ENCODE results near the gene PSMD5.

Gene PSMD5

DNA sequence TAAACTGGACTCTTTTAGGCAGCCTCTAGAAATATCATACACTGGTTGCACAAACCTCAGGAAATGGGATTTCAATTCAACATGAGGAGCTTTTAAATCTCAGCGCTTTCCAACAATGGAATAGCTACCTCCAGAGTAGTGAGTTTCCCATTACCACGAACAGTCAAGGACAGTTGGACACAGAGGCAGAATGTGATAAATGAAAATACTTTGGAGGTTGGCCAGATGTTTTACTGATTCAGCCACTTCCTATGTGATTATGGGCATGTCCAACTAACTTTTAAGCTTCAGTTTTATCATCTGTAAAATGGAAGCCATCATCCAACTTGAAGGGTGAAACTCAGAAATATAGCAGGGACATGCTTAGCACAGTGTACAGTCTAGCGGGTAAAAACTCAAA is 51.6 kb downstream of the PSMD5 start:
- H3K4me1 ChIP-seq = peaks cover 17% of the 10 kb centered on the region
- peaks cover 24% of the 10 kb centered on the region for H3K36me3 ChIP-seq (replicated peaks)
- in situ Hi-C loops (cut with MboI; ENCODE audit: low sequenced_read_pairs) = no loop called here
- DNase-seq (ENCODE audit: low spot score in 2 of 2) = no peak
- H3K4me3 ChIP-seq = no peak overlapping the region
- no peaks in the 10 kb centered on the region for H3K9me3 ChIP-seq
- no peaks in the 10 kb centered on the region for H3K27me3 ChIP-seq (ENCODE audit: low read depth)

DNA sequence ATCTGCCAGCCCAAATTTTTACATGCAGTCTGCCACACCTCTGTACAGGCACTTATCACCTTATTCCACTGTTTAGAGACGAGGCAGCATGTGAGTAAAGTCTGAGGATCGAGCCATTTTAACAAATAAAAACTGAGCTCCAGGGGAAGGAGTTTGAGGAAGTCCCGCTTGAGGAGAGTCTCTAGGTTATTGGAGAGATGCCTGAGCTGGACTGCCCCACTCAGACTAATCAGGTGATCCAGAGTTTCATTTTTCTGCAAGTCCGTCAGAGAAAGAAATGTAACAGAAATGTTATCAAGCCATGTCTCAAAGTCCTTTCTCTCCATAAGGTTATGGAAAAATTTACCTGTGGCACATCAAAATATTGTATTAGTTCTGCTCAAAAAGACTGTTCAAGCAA is 54.8 kb downstream of the PSMD5 start:
- Histone ChIP-seq H3K27me3 (ENCODE audit: low read depth) (no peaks in the 10 kb centered on the region), H3K4me1 (peaks cover 12% of the 10 kb centered on the region), H3K36me3 (replicated peaks) (peaks cover 40% of the 10 kb centered on the region), H3K9me3 (peaks cover 2% of the 10 kb centered on the region; the same call in 1 of the 2 replicates), H3K4me3 (no peak overlapping the region)
- in situ Hi-C loops (cut with MboI; ENCODE audit: low sequenced_read_pairs) = no loop called here
- DNase-seq (ENCODE audit: low spot score in 2 of 2) = no peak

DNA sequence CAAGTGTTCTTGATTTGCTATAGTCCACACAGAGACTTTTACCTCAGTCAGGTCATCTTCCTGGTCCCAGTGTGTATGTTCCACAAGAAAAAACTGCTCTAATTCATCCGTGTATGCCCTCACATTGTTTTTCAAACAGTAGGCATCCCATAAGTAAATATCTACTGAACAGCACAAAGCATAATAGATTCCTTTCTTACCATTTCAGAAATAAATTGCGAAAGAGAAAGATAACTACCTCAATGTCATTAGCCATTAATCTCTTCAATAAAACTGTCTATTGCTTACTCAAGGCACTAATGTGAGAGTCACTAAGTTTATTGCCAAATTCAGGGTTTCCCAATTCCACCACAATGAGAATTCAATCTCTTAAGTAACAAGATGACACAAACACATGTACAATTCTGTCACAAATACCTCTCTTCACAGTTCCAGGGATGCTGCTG is 59.1 kb downstream of the PSMD5 start:
- DNase-seq (ENCODE audit: low spot score in 2 of 2) = no peak
- in situ Hi-C loops (cut with MboI; ENCODE audit: low sequenced_read_pairs) = no loop called here
- Histone ChIP-seq H3K9me3 (peaks cover 2% of the 10 kb centered on the region; the same call in 1 of the 2 replicates), H3K4me1 (no peaks in the 10 kb centered on the region), H3K4me3 (no peak overlapping the region), H3K27me3 (ENCODE audit: low read depth) (no peaks in the 10 kb centered on the region), H3K36me3 (replicated peaks) (peaks cover 54% of the 10 kb centered on the region)

DNA sequence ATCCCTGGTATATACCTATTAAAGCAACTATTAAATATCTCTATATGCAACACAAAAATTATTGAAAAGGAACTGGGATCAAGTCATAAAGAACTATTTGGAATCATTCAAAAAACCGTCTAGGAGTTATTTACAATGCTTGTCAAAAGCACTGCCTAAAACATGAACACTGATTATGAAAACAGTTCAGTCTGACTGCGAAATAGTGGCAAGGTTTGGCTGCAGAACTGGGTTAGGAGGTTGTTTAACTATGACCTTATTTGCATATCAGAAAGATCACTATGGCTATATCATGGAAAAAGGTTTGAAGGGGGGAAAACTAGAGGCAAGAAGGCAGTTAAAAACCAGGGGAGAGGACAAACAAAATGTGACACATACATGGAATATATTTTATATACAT is 61.5 kb downstream of the PSMD5 start:
- in situ Hi-C loops (cut with MboI; ENCODE audit: low sequenced_read_pairs) = no loop called here
- Histone ChIP-seq H3K27me3 (ENCODE audit: low read depth) (no peaks in the 10 kb centered on the region), H3K4me3 (no peak overlapping the region), H3K4me1 (no peaks in the 10 kb centered on the region), H3K36me3 (replicated peaks) (peaks cover 48% of the 10 kb centered on the region), H3K9me3 (peaks cover 2% of the 10 kb centered on the region; the same call in 1 of the 2 replicates)
- no peak for DNase-seq (ENCODE audit: low spot score in 2 of 2)

DNA sequence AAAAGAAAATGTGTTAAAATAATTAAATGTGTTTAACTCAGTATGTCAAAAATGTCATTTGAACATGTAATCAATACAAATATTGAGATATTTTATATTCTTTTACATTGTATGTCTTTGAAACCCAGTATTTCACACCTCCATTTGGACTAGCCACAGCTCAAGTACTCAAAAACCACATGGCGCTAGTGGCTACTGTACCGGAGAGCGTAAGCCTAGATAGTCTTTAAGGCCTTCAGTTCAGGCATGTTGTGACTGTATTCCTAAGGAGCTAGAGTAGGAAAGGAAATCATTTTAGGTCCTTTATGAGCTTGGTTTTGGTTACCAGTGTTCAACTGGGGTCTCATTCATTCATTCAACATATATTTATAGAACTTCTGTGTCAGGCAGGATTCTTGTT is 62.4 kb downstream of the PSMD5 start:
- in situ Hi-C loops (cut with MboI; ENCODE audit: low sequenced_read_pairs) = no loop called here

DNA sequence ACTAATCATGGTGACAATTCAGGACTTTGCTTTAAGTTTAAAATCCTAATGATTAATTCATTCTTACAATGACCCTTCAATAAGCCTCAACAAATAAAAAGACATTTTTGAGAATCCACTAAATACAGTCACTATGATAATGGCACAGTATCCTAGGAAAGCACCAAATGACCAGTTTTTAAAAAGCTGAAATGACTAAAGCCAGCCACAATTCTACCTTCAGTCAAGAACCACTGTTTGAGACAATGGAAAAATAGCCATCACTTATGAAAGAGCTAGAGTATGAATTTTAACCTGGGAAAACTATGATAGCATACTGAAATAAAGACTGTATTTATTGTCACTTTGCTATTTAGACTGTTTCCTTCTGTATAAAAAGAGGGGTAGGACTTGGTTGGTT is 63.5 kb downstream of the PSMD5 start:
- H3K27me3 ChIP-seq (ENCODE audit: low read depth) = no peaks in the 10 kb centered on the region
- peaks cover 55% of the 10 kb centered on the region for H3K36me3 ChIP-seq (replicated peaks)
- no peak overlapping the region for H3K4me3 ChIP-seq
- no peaks in the 10 kb centered on the region for H3K4me1 ChIP-seq
- no peaks in the 10 kb centered on the region for H3K9me3 ChIP-seq
- no peak for DNase-seq (ENCODE audit: low spot score in 2 of 2)
- in situ Hi-C loops (cut with MboI; ENCODE audit: low sequenced_read_pairs) = no loop called here

More for the DNA sequence above, 62.4 kb downstream of the PSMD5 start:
- H3K4me1 ChIP-seq = no peaks in the 10 kb centered on the region
- peaks cover 2% of the 10 kb centered on the region; the same call in 1 of the 2 replicates for H3K9me3 ChIP-seq
- peaks cover 51% of the 10 kb centered on the region for H3K36me3 ChIP-seq (replicated peaks)
- DNase-seq (ENCODE audit: low spot score in 2 of 2) = no peak
- H3K4me3 ChIP-seq = no peak overlapping the region
- H3K27me3 ChIP-seq (ENCODE audit: low read depth) = no peaks in the 10 kb centered on the region

DNA sequence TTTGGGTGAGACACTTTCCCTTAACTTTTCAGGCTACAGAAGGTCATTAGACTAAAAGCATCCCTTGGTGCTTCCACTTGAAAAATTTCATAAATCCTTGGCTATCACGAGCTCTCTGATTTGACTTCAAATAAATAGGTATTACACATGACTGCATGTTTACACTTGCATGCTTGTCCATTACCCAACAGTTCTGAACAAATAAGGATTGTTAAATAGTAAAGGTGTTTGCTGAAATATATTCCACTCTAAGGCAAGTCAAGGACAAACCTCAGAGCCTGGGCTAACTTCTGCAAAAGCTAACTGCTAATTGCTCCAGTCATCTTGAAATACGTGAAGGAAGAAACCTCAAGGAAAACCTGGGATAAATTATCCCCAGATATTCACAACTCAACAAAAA is 64.0 kb downstream of the PSMD5 start:
- Histone ChIP-seq H3K4me1 (no peaks in the 10 kb centered on the region), H3K4me3 (no peak overlapping the region), H3K27me3 (ENCODE audit: low read depth) (no peaks in the 10 kb centered on the region), H3K36me3 (replicated peaks) (peaks cover 53% of the 10 kb centered on the region), H3K9me3 (no peaks in the 10 kb centered on the region)
- in situ Hi-C loops (cut with MboI; ENCODE audit: low sequenced_read_pairs) = no loop called here
- no peak for DNase-seq (ENCODE audit: low spot score in 2 of 2)

DNA sequence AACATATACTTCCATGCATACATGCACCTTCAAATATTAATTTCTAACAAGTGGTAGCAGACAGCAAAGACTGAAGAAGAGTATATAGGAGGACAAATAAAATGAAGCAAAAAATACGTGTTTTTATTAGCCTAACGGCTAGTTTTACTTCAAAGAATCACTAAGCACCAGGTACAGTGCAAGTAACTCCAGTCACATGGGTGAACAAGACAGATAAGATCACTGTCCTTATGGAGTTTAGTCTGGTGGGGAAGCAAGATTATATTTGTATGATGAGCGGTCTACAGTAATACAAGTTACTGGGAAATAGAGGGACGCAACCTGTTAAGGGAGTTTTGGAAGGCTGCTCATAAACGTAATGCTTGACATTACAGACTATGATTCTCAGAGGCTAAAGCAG is 65.5 kb downstream of the PSMD5 start:
- Histone ChIP-seq H3K4me1 (no peaks in the 10 kb centered on the region), H3K9me3 (no peaks in the 10 kb centered on the region), H3K27me3 (ENCODE audit: low read depth) (no peaks in the 10 kb centered on the region), H3K4me3 (no peak overlapping the region), H3K36me3 (replicated peaks) (peaks cover 57% of the 10 kb centered on the region)
- no peak for DNase-seq (ENCODE audit: low spot score in 2 of 2)
- in situ Hi-C loops (cut with MboI; ENCODE audit: low sequenced_read_pairs) = no loop called here

DNA sequence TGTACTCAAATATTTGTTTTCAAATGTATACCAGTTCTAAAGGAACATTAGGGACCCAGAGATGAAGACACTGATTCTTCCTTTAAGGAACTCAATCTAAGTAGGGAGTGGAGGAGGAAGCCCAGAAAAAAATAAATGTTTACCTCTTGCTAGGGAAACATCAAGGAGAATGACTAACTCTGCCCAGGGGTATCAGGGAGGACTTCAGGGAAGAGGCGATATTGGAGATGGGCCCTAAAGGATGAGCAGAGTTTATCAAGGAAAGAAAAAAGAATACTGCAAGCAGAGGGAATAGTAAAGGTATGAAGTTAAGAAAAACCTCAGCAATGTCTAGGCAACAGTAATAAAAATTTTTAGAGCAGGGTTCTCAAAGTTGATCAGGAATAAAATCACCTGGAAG is 65.9 kb downstream of the PSMD5 start:
- H3K27me3 ChIP-seq (ENCODE audit: low read depth) = no peaks in the 10 kb centered on the region
- H3K4me1 ChIP-seq = no peaks in the 10 kb centered on the region
- H3K4me3 ChIP-seq = no peak overlapping the region
- in situ Hi-C loops (cut with MboI; ENCODE audit: low sequenced_read_pairs) = no loop called here
- peaks cover 57% of the 10 kb centered on the region for H3K36me3 ChIP-seq (replicated peaks)
- no peak for DNase-seq (ENCODE audit: low spot score in 2 of 2)
- H3K9me3 ChIP-seq = no peaks in the 10 kb centered on the region

DNA sequence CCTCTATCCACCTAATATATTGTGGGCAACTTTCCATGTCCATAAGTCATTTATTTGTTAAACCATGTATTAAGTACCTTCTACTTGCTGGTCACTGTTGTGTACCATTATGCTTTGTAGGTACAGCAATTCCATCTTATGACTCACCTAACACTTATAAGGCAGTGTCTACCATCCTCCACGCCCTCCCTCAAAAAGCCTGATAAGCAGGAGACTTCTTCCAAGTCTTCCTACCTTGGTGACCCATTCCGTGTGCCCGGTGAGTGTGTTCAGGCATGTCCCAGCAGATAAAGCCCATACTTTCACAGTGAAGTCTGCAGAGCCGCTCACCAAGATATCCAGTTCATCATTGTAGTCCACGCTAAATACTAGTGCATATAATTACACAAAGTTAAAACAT is 66.9 kb downstream of the PSMD5 start:
- in situ Hi-C loops (cut with MboI; ENCODE audit: low sequenced_read_pairs) = no loop called here
- Histone ChIP-seq H3K36me3 (replicated peaks) (peaks cover 59% of the 10 kb centered on the region), H3K9me3 (no peaks in the 10 kb centered on the region), H3K27me3 (ENCODE audit: low read depth) (no peaks in the 10 kb centered on the region), H3K4me3 (no peak overlapping the region), H3K4me1 (no peaks in the 10 kb centered on the region)
- no peak for DNase-seq (ENCODE audit: low spot score in 2 of 2)

DNA sequence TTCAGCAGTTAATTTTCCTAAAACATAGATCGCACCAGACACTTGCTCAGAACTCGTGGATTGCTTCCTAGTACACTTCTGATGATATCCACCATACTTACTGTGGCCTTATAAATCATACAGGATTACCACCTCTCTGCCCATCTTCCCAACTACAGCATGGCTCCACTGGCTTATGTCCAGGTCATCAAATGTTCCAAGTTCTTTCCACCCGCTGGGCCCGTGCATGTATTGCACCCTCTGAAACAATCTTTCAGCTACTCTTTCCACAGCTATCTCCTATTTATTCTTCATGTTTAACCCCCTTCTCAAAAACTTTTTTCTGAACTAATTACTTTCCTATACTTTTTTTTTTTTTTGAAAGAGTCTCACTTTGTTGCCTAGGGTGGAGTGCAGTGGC is 68.0 kb downstream of the PSMD5 start:
- in situ Hi-C loops (cut with MboI; ENCODE audit: low sequenced_read_pairs) = no loop called here
- no peaks in the 10 kb centered on the region for H3K9me3 ChIP-seq
- peaks cover 64% of the 10 kb centered on the region for H3K36me3 ChIP-seq (replicated peaks)
- no peak overlapping the region for H3K4me3 ChIP-seq
- H3K4me1 ChIP-seq = no peaks in the 10 kb centered on the region
- DNase-seq (ENCODE audit: low spot score in 2 of 2) = no peak
- no peaks in the 10 kb centered on the region for H3K27me3 ChIP-seq (ENCODE audit: low read depth)

DNA sequence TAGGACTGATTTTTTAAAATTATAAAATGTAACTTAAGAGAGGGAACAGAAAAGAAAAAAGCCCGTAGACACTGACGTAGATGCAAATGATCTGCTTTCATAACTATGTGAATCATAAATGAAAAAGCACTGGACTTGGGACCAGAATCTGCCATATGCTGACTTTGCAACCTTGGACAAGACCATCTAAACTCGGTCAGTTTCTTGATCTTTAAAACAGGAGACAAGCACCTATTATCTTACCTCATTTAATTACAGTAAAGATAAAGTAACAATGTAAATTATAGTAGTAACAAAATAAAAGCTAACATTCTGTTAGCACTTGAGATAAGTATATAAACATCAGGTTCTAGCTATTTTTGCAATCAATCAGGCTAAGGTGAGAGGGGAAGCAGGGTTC is 69.5 kb downstream of the PSMD5 start:
- no peaks in the 10 kb centered on the region for H3K27me3 ChIP-seq (ENCODE audit: low read depth)
- no peak for DNase-seq (ENCODE audit: low spot score in 2 of 2)
- peaks cover 63% of the 10 kb centered on the region for H3K36me3 ChIP-seq (replicated peaks)
- in situ Hi-C loops (cut with MboI; ENCODE audit: low sequenced_read_pairs) = no loop called here
- H3K4me3 ChIP-seq = no peak overlapping the region
- H3K9me3 ChIP-seq = no peaks in the 10 kb centered on the region
- H3K4me1 ChIP-seq = no peaks in the 10 kb centered on the region; the same call in 1 of the 2 replicates

DNA sequence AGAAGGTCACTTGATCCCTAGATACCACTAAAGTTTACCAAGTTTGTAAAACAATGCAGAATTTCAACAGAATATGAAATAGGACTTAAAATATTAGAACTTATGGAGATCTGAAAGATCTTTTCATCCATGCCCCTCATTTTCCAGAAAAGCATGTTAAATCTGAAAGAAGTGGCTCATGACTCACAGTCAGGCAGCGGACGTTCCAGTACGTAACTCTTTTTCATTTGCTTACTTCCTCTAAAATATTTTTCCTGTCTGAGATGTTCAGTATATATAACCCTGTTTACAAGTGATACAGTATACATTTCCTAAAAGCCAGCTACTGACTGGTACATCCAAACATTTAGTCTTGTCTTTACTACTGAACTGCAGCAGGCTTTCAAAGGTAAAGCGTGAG is 71.8 kb downstream of the PSMD5 start:
- Histone ChIP-seq H3K27me3 (ENCODE audit: low read depth) (no peaks in the 10 kb centered on the region), H3K36me3 (replicated peaks) (peaks cover 72% of the 10 kb centered on the region), H3K4me3 (no peak overlapping the region), H3K4me1 (no peaks in the 10 kb centered on the region; the same call in 1 of the 2 replicates), H3K9me3 (no peaks in the 10 kb centered on the region)
- no peak for DNase-seq (ENCODE audit: low spot score in 2 of 2)
- in situ Hi-C loops (cut with MboI; ENCODE audit: low sequenced_read_pairs) = no loop called here

DNA sequence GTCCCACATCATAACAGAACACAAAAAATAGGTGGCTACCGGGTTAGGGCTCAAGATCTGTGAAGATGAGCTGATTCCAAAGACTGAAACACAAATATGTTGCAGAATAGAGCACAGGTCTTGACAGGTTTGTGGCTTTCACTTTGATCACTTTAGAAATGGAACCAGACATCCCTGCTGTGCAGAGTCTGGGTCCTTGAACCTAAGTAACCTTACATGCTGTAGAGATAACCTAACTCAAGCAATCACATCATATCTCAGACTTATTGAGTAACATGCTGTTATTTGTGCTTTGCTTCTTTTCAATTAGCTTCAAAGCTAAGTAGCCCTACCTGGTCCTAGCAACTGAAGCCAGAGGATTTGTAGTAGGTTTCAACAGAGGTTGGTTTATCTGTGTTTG is 73.8 kb downstream of the PSMD5 start:
- no peaks in the 10 kb centered on the region; the same call in 1 of the 2 replicates for H3K4me1 ChIP-seq
- H3K27me3 ChIP-seq (ENCODE audit: low read depth) = no peaks in the 10 kb centered on the region
- no peaks in the 10 kb centered on the region for H3K9me3 ChIP-seq
- H3K4me3 ChIP-seq = no peak overlapping the region
- in situ Hi-C loops (cut with MboI; ENCODE audit: low sequenced_read_pairs) = no loop called here
- H3K36me3 ChIP-seq (replicated peaks) = peaks cover 75% of the 10 kb centered on the region
- no peak for DNase-seq (ENCODE audit: low spot score in 2 of 2)

DNA sequence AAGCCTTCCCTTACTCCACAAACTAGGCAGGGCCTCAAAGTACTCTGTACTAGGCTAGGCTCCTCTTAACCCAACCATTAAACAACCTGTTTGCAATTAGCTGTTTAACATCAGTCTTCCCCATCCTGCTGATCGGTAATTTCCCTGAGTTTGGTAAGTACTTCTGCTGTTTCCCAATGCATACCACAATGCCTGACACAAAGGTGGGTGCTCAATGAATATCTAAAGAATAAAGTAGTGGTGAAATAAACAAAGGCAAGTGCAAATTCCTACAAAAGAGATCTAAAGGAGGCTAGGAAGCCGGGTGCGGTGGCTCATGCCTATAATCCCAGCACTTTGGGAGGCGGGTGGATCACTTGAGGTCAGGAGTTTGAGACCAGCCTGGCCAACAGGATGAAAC is 74.5 kb downstream of the PSMD5 start:
- Histone ChIP-seq H3K4me1 (no peaks in the 10 kb centered on the region; the same call in 1 of the 2 replicates), H3K27me3 (ENCODE audit: low read depth) (no peaks in the 10 kb centered on the region), H3K9me3 (no peaks in the 10 kb centered on the region), H3K36me3 (replicated peaks) (peaks cover 78% of the 10 kb centered on the region), H3K4me3 (no peak overlapping the region)
- in situ Hi-C loops (cut with MboI; ENCODE audit: low sequenced_read_pairs) = no loop called here
- no peak for DNase-seq (ENCODE audit: low spot score in 2 of 2)
